Skin epidermis (tissue), 12 donors: Measurements from ENCODE around the gene MED15.

ENCODE experiments used
- H3K27ac ChIP-seq, 21 experiments: fragments of 200-600 bp; sonication (generic) in 11 of 21; one replicate each; pipeline ENCODE4 v1.5.0; 2020; ENCODE audit warnings: mild to moderate bottlenecking in 3 of 21, inconsistent platforms in 2 of 21, moderate library complexity in 2 of 21
- H3K4me3 ChIP-seq, 7 experiments: fragments of 200-600 bp; sonication (generic) in 2 of 7; one replicate each; pipeline ENCODE4 v1.5.0; 2020; ENCODE audit warnings: inconsistent platforms in 2 of 7, mild to moderate bottlenecking in 2 of 7, moderate library complexity in 1 of 7

The MED15 gene

DNA sequence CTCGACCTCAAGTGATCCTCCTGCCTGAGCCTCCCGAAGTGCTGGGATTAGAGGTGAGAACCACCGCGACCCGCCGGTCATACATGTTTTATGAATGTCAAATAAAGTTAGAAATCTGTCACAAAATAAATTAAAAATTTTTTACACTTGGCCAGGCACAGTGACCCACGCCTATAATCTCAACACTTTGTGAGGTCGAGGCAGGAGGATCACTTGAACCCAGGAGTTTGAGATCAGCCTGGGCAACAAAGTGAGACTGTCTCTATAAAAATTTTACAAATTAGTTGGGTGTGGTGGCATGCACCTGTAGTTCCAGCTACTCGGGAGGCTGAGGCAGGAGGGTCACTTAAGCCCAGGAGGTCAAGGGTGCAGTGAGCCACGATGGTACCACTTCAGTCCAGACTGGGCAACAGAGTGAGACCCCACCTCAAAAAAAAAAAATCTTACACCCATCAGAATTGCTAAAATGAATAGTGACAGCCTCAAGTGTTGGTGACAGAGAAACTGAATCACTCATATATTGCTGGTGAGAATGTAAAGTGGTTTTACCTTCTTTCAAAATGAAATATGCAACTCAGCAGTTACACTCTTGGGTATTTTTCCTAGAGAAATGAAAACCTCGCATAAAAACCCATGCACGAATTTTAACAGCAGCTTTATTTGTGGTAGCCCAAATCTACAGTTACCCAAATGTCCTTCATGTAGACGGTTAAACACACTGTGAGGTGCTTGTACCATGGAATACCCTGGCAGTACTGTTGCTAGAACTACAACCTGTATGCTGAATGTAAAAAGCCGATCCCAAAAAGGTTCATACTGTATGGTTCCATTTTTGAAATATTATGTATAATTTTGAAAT is 55.4 kb downstream of the MED15 start:
- no peak overlapping the region for H3K4me3 ChIP-seq
- peak overlapping the region in 7 of 21 experiments; percentile 3 to 90 (median 34) for H3K27ac ChIP-seq

DNA sequence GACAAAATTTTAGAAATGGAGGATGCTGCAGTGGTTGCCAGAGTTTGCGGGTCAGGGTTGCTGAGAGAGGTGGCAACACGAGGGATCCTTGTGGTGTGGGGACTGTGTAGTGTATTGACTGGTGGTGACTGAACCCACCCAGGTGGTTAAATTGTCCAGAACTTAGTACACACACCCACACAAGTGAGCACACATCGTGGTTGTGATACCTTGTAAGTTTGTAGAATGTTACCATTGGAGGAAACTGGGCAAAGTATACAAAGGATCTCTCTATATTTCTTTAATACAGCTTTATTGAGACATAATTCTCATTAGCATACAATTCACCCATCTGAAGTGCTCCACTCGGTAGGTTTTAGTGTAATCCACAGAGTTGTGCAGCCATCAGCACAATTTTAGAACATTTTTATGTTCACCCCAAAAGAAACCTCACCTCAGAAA is 56.1 kb downstream of the MED15 start:
- Histone ChIP-seq H3K27ac (peak overlapping the region in 7 of 21 experiments; percentile 3 to 90 (median 34)), H3K4me3 (no peak overlapping the region)

DNA sequence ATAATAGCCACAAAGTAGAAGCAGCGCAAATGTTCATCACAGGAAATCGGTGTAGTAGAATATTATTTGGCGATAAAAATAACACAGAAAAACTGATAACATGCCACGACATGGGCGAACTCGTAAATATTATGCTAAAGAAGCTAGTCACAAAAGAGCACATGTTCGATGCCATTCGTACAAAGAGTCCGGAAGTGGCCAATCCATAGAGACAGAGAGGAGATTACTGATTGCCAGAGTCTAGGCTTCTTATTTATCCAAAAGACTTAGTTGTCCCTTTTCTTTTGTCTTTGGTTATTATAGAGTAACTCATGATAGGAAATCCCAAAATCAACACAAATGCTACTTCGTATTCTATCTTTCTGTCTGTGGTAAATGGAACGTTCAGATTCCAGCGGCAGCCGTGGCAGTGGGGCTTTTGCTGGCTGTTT is 56.5 kb downstream of the MED15 start:
- Histone ChIP-seq H3K27ac (peak overlapping the region in 6 of 21 experiments; percentile 20 to 90 (median 39)), H3K4me3 (no peak overlapping the region)

GRCh38 chr22:20565079-20565734 is 57.8 kb downstream of the MED15 start:
- no peak overlapping the region for H3K4me3 ChIP-seq
- peak overlapping the region in 15 of 21 experiments; percentile 1 to 90 (median 60) for H3K27ac ChIP-seq

DNA sequence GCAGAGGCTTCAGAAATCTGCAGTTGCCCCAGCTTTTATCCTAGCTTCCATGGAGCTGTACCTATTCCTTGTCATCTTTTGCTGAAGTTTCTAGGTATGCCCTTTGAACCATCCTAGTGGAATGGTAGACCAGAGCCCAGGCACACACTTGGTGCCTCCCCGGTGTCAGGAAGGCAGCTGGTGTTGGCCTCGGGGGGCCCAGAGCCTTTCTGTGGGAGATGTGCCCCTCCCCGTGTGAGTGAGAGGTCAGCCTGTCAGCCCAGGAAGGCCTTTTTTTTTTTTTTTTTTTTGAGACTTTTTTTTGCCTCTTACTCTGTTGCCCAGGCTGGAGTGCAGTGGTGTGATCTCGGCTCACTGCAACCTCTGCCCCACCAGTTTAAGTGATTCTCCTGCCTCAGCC is 58.4 kb downstream of the MED15 start:
- Histone ChIP-seq H3K4me3 (no peak overlapping the region), H3K27ac (peak overlapping the region in 15 of 21 experiments; percentile 1 to 90 (median 60))

DNA sequence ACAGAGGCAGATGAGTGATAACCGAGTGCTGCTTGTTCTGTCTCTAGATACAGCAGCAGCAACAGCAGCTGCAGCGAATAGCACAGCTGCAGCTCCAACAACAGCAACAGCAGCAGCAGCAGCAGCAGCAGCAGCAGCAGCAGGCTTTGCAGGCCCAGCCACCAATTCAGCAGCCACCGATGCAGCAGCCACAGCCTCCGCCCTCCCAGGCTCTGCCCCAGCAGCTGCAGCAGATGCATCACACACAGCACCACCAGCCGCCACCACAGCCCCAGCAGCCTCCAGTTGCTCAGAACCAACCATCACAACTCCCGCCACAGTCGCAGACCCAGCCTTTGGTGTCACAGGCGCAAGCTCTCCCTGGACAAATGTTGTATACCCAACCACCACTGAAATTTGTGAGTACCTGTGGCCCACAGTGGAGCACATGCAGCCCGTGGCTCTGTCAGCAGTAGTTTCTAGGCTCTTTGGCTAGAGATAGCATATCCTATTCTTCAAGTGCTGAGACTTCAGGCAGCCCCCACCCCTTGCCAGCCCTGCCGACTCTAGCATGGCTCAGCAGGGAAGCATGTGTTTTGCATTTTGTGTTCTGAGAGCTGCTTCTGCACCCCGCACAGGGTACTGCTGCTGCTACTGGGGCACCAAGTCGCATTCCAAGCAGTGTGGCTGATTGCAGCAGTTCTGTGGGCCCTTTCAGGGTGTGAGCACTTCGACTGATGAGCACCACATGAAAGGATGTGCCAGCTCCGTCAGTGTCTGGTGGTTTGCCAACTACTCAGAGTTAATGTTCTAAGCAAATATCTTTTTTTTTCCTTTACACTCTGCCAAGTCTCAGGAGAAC is 59.2 kb downstream of the MED15 start:
- Histone ChIP-seq H3K4me3 (peak overlapping the region in 1 of 7 experiments; percentile 1), H3K27ac (peak overlapping the region in 16 of 21 experiments; percentile 22 to 90 (median 68))

DNA sequence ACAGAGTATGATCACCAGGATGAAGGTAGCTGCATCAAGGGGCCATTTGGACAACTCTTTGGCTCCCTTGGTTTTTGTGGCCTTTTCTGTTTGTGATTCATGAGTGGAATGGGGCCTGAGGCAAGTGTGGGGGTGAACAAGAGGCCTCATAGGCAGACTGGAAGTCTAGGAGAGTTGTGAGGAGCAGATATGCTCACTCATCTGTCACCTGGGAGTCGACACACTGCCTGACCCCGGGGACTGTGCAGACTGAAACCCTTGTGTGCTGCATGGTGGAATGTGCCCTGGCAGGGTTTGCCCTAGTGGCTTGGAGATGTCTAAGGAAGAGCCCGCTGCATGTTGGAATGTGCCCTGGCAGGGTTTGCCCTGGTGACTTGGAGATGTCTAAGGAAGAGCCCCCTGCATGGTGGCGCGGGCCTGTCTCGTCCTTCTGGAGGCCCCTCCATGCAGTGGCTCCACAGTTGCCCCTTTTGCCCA is 60.0 kb downstream of the MED15 start:
- Histone ChIP-seq H3K4me3 (no peak overlapping the region), H3K27ac (peak overlapping the region in 17 of 21 experiments; percentile 9 to 90 (median 68))

GRCh38 chr22:20567993-20568417 is 60.6 kb downstream of the MED15 start:
- H3K27ac ChIP-seq, result peak overlapping the region in 20 of 21 experiments; percentile 9 to 90 (median 73)
- H3K4me3 ChIP-seq, result no peak overlapping the region

DNA sequence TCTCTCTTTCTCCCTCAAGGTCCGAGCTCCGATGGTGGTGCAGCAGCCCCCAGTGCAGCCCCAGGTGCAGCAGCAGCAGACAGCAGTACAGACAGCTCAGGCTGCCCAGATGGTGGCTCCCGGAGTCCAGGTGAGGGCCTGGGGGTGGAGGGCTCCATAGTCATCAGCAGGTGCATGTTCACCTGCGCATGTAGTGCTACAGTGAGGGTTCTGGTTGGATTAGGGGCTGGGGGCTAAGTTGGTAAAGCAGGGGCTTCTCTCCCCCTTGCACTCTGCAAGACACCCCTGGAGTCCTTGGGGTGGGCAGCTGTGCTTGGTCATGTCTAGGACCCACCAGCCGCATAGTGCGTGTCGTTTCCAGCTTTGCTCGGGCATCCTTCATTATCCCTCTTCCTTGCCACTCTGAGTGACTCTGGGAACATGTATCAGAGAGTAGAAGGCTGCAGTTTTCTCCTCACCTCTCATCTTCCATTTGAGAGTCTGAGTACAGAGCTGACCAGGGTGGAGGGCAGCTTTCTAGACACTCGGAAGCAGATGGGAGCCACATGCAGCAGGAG is 61.2 kb downstream of the MED15 start:
- Histone ChIP-seq H3K4me3 (no peak overlapping the region), H3K27ac (peak overlapping the region in 20 of 21 experiments; percentile 3 to 90 (median 73))

GRCh38 chr22:20569059-20570058 is 61.9 kb downstream of the MED15 start:
- H3K4me3 ChIP-seq, result no peak overlapping the region
- peak overlapping the region in 20 of 21 experiments; percentile 3 to 90 (median 73) for H3K27ac ChIP-seq

- Histone ChIP-seq H3K27ac (peak overlapping the region in 5 of 21 experiments; percentile 13 to 90 (median 45)), H3K4me3 (no peak overlapping the region)
Measured at GRCh38 chr22:20571078-20571503, 63.7 kb downstream of the MED15 start.

- Histone ChIP-seq H3K4me3 (no peak overlapping the region), H3K27ac (peak overlapping the region in 4 of 21 experiments; percentile 41 to 90 (median 64))
Measured at GRCh38 chr22:20571531-20572007, 64.2 kb downstream of the MED15 start.

- Histone ChIP-seq H3K27ac (peak overlapping the region in 2 of 21 experiments; percentile 41 to 90), H3K4me3 (no peak overlapping the region)
Measured at GRCh38 chr22:20572132-20572802, 64.9 kb downstream of the MED15 start.

DNA sequence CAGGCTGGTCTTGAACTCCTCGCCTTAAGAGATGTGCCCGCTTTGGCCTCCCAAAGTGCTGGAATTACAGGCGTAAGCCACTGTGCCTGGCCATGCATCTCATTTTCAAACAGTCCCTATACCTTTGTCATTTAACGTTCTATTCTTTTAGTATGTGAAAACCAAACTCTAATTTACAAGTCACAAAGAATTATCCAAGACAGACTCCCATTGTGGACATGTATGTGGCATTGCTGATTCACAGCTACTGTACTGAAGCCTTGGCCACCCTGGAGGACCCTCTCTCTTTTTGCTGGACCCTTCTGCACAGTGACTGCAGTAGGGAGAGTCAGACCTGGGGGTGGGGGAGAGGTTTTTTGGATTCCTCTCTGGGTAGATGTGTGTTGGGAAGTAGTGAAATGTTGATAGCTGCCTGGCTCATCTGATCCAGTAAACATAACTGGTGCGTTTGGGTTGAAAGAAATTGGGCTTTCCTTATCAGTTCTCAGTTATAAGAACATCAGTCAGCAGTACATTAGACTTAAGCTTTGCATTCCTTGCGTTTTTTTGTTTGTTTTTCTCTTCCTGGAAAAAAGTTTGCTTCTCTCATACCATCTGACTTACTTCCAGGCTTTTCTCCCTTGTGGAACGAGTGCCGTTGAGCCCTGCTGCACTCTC is 65.9 kb downstream of the MED15 start:
- no peak overlapping the region for H3K4me3 ChIP-seq
- H3K27ac ChIP-seq, result no peak overlapping the region

- Histone ChIP-seq H3K27ac (no peak overlapping the region), H3K4me3 (no peak overlapping the region)
Measured at GRCh38 chr22:20573833-20574615, 66.6 kb downstream of the MED15 start.

DNA sequence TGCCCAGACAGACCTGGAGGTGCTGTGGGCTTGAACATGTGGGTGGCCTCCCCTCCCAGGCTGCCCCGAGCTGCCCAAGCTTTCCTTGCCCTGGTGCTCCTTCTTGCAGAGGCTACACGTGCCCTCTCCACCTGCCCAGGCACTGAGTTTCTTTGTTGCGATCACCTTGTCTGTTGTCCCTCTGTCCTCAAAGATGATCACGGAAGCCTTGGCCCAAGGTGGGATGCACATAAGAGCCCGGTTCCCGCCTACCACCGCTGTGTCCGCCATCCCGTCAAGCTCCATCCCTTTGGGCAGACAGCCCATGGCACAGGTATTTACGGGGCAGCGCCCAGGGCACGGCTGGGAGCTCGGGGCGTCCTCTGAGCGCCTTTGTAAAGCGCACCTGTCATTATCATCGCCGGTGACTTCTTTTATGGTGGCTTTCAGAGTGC is 67.5 kb downstream of the MED15 start:
- Histone ChIP-seq H3K4me3 (no peak overlapping the region), H3K27ac (no peak overlapping the region)
